Osteoblast (primary cell): Measurements from ENCODE around the gene MYH9. TPM values are rescaled to one million over a fixed set of nuclear protein-coding genes. Genes with fewer than 3 reads are reported as not detected.
A peak's percentile ranks its signal among the peaks of the same experiment; 100 is the strongest.

Source experiments
- DNase-seq: peaks from one replicate; pipeline ENCODE4 v3.0.0; 2011; ENCODE audit warnings: low spot score, mixed read lengths; ENCODE audit not compliant: insufficient read length; ENCODE audit errors: missing footprints
- H2AFZ ChIP-seq: 2 replicates; pipeline ENCODE4 v1.6.0; 2011; ENCODE audit warnings: mild to moderate bottlenecking, low read length
- H3K27ac ChIP-seq: 2 replicates; pipeline ENCODE4 v1.5.1; 2011; ENCODE audit warnings: mild to moderate bottlenecking, low read depth, low read length, moderate library complexity
- H3K27me3 ChIP-seq: 2 replicates; pipeline ENCODE4 v1.6.0; 2012; ENCODE audit warnings: mild to moderate bottlenecking, control low read depth, inconsistent platforms, low read length, moderate library complexity; ENCODE audit not compliant: insufficient read depth
- H3K36me3 ChIP-seq: 2 replicates; pipeline ENCODE4 v1.5.1; 2011; ENCODE audit warnings: mild to moderate bottlenecking, low read length, control low read depth, moderate library complexity; ENCODE audit not compliant: insufficient read depth
- H3K4me1 ChIP-seq: 2 replicates; pipeline ENCODE4 v1.5.1; 2011; ENCODE audit warnings: mild to moderate bottlenecking, low read length, control low read depth, moderate library complexity; ENCODE audit not compliant: insufficient read depth
- H3K4me2 ChIP-seq: 2 replicates; pipeline ENCODE4 v1.6.0; 2011; ENCODE audit warnings: mild to moderate bottlenecking, low read length; ENCODE audit not compliant: insufficient read depth
- H3K4me3 ChIP-seq: fragments of 200-600 bp; sonication (generic); 3 replicates; pipeline ENCODE4 v1.5.1; 2012; ENCODE audit warnings: mild to moderate bottlenecking, low read length, inconsistent platforms; ENCODE audit not compliant: insufficient read depth
- H3K79me2 ChIP-seq: 2 replicates; pipeline ENCODE4 v1.6.0; 2012; ENCODE audit warnings: mild to moderate bottlenecking, low read length, control low read depth, inconsistent platforms; ENCODE audit not compliant: insufficient read depth
- H3K9me3 ChIP-seq: 2 replicates; pipeline ENCODE4 v1.5.1; 2011; ENCODE audit warnings: low read depth, low read length, control low read depth
- H4K20me1 ChIP-seq: 2 replicates; pipeline ENCODE4 v1.6.0; 2012; ENCODE audit warnings: mild to moderate bottlenecking, low read length, control low read depth; ENCODE audit not compliant: insufficient read depth
- total RNA-seq: library from RNA; depleted of rRNA; stranded (reverse); fragments of >200 nt; gene quantifications from 2 replicates; pipeline ENCODE4 v1.2.3, GENCODE V29; 2012
- TF ChIP-seq, protein P1 (sequence below): IDR thresholded peaks from 2 replicates; pipeline ENCODE4 v1.5.1; 2011; ENCODE audit warnings: mild to moderate bottlenecking, low read depth, low read length, moderate library complexity; ENCODE audit errors: extremely low read depth

The MYH9 gene
- total RNA-seq, 1 donor: 964 TPM

- peak overlapping the region; percentile 99 for H3K27ac ChIP-seq
- peaks cover 99% of the 10 kb centered on the region for H3K4me1 ChIP-seq
- peak overlapping the region; percentile 36 for H3K4me3 ChIP-seq
- TF ChIP-seq, protein P1, sequence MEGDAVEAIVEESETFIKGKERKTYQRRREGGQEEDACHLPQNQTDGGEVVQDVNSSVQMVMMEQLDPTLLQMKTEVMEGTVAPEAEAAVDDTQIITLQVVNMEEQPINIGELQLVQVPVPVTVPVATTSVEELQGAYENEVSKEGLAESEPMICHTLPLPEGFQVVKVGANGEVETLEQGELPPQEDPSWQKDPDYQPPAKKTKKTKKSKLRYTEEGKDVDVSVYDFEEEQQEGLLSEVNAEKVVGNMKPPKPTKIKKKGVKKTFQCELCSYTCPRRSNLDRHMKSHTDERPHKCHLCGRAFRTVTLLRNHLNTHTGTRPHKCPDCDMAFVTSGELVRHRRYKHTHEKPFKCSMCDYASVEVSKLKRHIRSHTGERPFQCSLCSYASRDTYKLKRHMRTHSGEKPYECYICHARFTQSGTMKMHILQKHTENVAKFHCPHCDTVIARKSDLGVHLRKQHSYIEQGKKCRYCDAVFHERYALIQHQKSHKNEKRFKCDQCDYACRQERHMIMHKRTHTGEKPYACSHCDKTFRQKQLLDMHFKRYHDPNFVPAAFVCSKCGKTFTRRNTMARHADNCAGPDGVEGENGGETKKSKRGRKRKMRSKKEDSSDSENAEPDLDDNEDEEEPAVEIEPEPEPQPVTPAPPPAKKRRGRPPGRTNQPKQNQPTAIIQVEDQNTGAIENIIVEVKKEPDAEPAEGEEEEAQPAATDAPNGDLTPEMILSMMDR: no peak
- peak overlapping the region; percentile 66 for H3K4me2 ChIP-seq
- no peak overlapping the region for H2AFZ ChIP-seq
- H4K20me1 ChIP-seq: peaks cover 19% of the 10 kb centered on the region
- H3K79me2 ChIP-seq: peaks cover 100% of the 10 kb centered on the region
- no peaks in the 10 kb centered on the region for H3K9me3 ChIP-seq
- DNase-seq: peak; percentile 94
- H3K36me3 ChIP-seq: peaks cover 85% of the 10 kb centered on the region
- no peaks in the 10 kb centered on the region for H3K27me3 ChIP-seq
Observed at GRCh38 chr22:36329254-36330078, 58.3 kb downstream of the MYH9 start.

- peaks cover 18% of the 10 kb centered on the region for H4K20me1 ChIP-seq
Observed at GRCh38 chr22:36328635-36329253, 59.0 kb downstream of the MYH9 start.

GRCh38 chr22:36327922-36328551 is 59.7 kb downstream of the MYH9 start:
- Histone ChIP-seq H3K27ac (peak overlapping the region; percentile 99), H3K79me2 (peaks cover 100% of the 10 kb centered on the region), H3K9me3 (no peaks in the 10 kb centered on the region), H3K4me2 (peak overlapping the region; percentile 66), H2AFZ (no peak overlapping the region), H3K36me3 (peaks cover 85% of the 10 kb centered on the region), H4K20me1 (peaks cover 18% of the 10 kb centered on the region), H3K4me1 (peaks cover 97% of the 10 kb centered on the region), H3K27me3 (no peaks in the 10 kb centered on the region), H3K4me3 (no peak overlapping the region)
- no peak for DNase-seq
- TF ChIP-seq, protein P1: no peak

More at GRCh38 chr22:36328635-36329253, 59.0 kb downstream of the MYH9 start:
- Histone ChIP-seq H3K27ac (peak overlapping the region; percentile 99), H2AFZ (no peak overlapping the region), H3K4me2 (peak overlapping the region; percentile 66), H3K9me3 (no peaks in the 10 kb centered on the region), H3K27me3 (no peaks in the 10 kb centered on the region), H3K79me2 (peaks cover 100% of the 10 kb centered on the region), H3K4me3 (peak overlapping the region; percentile 36), H3K36me3 (peaks cover 85% of the 10 kb centered on the region), H3K4me1 (peaks cover 99% of the 10 kb centered on the region)
- DNase-seq: peak; percentile 85
- TF ChIP-seq, protein P1: no peak
